Thyroid gland (tissue), 4 donors: ENCODE data around the gene EOLA2. TPM values are rescaled to one million over a fixed set of nuclear protein-coding genes. Genes with fewer than 3 reads are reported as not detected.

ENCODE experiments used
- DNase-seq, 2 donors: peaks; one replicate each; pipeline ENCODE4 v3.0.0-alpha.2; 2019
- H3K27ac ChIP-seq, 3 donors: fragments of 200-600 bp; sonication (generic); 1 replicate in 2 of 3; 2 replicates in 1 of 3; pipeline ENCODE4 v1.5.1; 2016 to 2019; ENCODE audit warnings: mild to moderate bottlenecking in 1 of 3, moderate library complexity in 1 of 3
- H3K27me3 ChIP-seq: fragments of 200-600 bp; sonication (generic); one replicate; pipeline ENCODE4 v1.5.1; 2019
- H3K36me3 ChIP-seq, 2 donors: fragments of 200-600 bp; sonication (generic); one replicate each; pipeline ENCODE4 v1.5.1; 2016 to 2019
- H3K4me1 ChIP-seq, 2 donors: fragments of 200-600 bp; sonication (generic); one replicate each; pipeline ENCODE4 v1.5.1; 2017 to 2019
- H3K4me3 ChIP-seq, 3 donors: fragments of 200-600 bp; sonication (generic); replicated peaks in 1 of 3; 1 replicate in 2 of 3; 2 replicates in 1 of 3; pipeline ENCODE4 v1.5.1; 2016; ENCODE audit warnings: mild to moderate bottlenecking in 1 of 3
- H3K9me3 ChIP-seq: fragments of 200-600 bp; sonication (generic); one replicate; pipeline ENCODE4 v1.5.1; 2017
- CTCF ChIP-seq, 6 experiments: fragments of 200-600 bp in 3 of 6; fragments of 450-650 bp in 3 of 6; sonication (generic) in 3 of 6; IDR thresholded peaks; one replicate each; pipeline ENCODE4 v1.5.1; 2016 to 2019; ENCODE audit warnings: antibody characterized with exemption in 6 of 6, mild to moderate bottlenecking in 2 of 6, inconsistent platforms in 1 of 6, moderate library complexity in 1 of 6
- POLR2A ChIP-seq, 2 donors: fragments of 450-650 bp; IDR thresholded peaks; one replicate each; pipeline ENCODE4 v1.6.1; 2017; ENCODE audit warnings: antibody characterized with exemption in 2 of 2, mild to moderate bottlenecking in 2 of 2, moderate library complexity in 1 of 2
- WGBS, 2 donors: methylation state at CpG; one replicate each; pipeline ENCODE4 v1.1.5; 2017; 5-methylcytosine and 5-hydroxymethylcytosine counted together
- intact Hi-C: fragments of 100-400 bp; cut with DNase I; formaldehyde crosslinking; loops from one replicate; pipeline ENCODE4 v1.15.1; 2023
- total RNA-seq, 4 donors: library from RNA; depleted of rRNA; stranded (reverse); fragments of >200 nt; gene quantifications; one replicate each; pipeline ENCODE4 v1.2.3, GENCODE V29; 2016

Gene EOLA2
- 10 to 100 TPM; 21.2 to 28.2 (median 25.9) TPM for total RNA-seq

GRCh38 chrX:149938427-149938880 is at the start of gene EOLA2:
Gene EOLA2, minus strand, starts transcription at chrX:149938491. Its CDS starts 4,617 bp downstream, at chrX:149933874.
- no peaks in the 10 kb centered on the region for H3K9me3 ChIP-seq
- no peaks in the 10 kb centered on the region for H3K27me3 ChIP-seq
- H3K4me1 ChIP-seq, result no peaks in the 10 kb centered on the region
- WGBS, 2 donors, result 0% methylated on average over 12 of the region's 39 CpGs; no CpG with 5 or more reads in 1 of the 2 donors
- TF ChIP-seq CTCF (IDR thresholded peaks at IDR 0.05) (peak in 4 of 6 experiments; percentile 46 to 59 (median 52)), POLR2A (IDR thresholded peaks at IDR 0.05) (peak in 1 of 2 donors; percentile 70)
- peak within 1 kb of the TSS; percentile 42 to 70 (median 51) for H3K4me3 ChIP-seq
- H3K27ac ChIP-seq, result peak within 1 kb of the TSS; percentile 79 to 95 (median 85)
- peak; percentile 95 for DNase-seq
- intact Hi-C loops, result no loop called here
- H3K36me3 ChIP-seq, result no peaks in the 10 kb centered on the region

- no peaks in the 10 kb centered on the region for H3K4me1 ChIP-seq
- no peak overlapping the region for H3K27ac ChIP-seq
- H3K36me3 ChIP-seq, result peaks cover 0 to under 1% of the 10 kb centered on the region in 2 donors
- no peak for DNase-seq
- no peaks in the 10 kb centered on the region for H3K9me3 ChIP-seq
- no peak overlapping the region for H3K4me3 ChIP-seq
- intact Hi-C loops, result no loop called here
- H3K27me3 ChIP-seq, result no peaks in the 10 kb centered on the region
- no peak for TF ChIP-seq POLR2A (IDR thresholded peaks at IDR 0.05)
- no peak for TF ChIP-seq CTCF (IDR thresholded peaks at IDR 0.05)
Observed at GRCh38 chrX:149987613-149988012, 49.3 kb upstream of the EOLA2 start.

GRCh38 chrX:149984411-149984810 is 46.1 kb upstream of the EOLA2 start:
- Histone ChIP-seq H3K27me3 (no peaks in the 10 kb centered on the region), H3K36me3 (no peaks in the 10 kb centered on the region), H3K9me3 (no peaks in the 10 kb centered on the region), H3K4me3 (no peak overlapping the region), H3K4me1 (no peaks in the 10 kb centered on the region), H3K27ac (no peak overlapping the region)
- TF ChIP-seq CTCF (IDR thresholded peaks at IDR 0.05) (no peak), POLR2A (IDR thresholded peaks at IDR 0.05) (no peak)
- 94 to 100% methylated on average over 1 of the region's 1 CpG for WGBS, 2 donors
- intact Hi-C loops, result no loop called here
- no peak for DNase-seq

- no peaks in the 10 kb centered on the region for H3K9me3 ChIP-seq
- WGBS, 2 donors, result 56 to 58% methylated on average over 2 to 3 of the region's 3 CpGs
- no peak overlapping the region for H3K27ac ChIP-seq
- H3K27me3 ChIP-seq, result no peaks in the 10 kb centered on the region
- no peak overlapping the region for H3K4me3 ChIP-seq
- peak in 1 of 2 donors; percentile 4 for DNase-seq
- TF ChIP-seq CTCF (IDR thresholded peaks at IDR 0.05) (no peak), POLR2A (IDR thresholded peaks at IDR 0.05) (no peak)
- intact Hi-C loops, result no loop called here
- H3K36me3 ChIP-seq, result no peaks in the 10 kb centered on the region
- no peaks in the 10 kb centered on the region for H3K4me1 ChIP-seq
Observed at GRCh38 chrX:149982310-149982709, 44.0 kb upstream of the EOLA2 start.

GRCh38 chrX:149979126-149979644 is 40.9 kb upstream of the EOLA2 start:
- intact Hi-C loops, result no loop called here
- Histone ChIP-seq H3K27me3 (no peaks in the 10 kb centered on the region), H3K4me1 (no peaks in the 10 kb centered on the region), H3K36me3 (no peaks in the 10 kb centered on the region), H3K9me3 (no peaks in the 10 kb centered on the region), H3K4me3 (no peak overlapping the region), H3K27ac (no peak overlapping the region)
- DNase-seq, result no peak
- 80 to 89% methylated on average over 3 of the region's 3 CpGs for WGBS, 2 donors
- TF ChIP-seq CTCF (IDR thresholded peaks at IDR 0.05), result no peak
- TF ChIP-seq POLR2A (IDR thresholded peaks at IDR 0.05), result no peak
